IPS-20b (cell line): ENCODE data around the gene MEGF9.

Source experiments
- H3K27ac ChIP-seq: one replicate; pipeline ENCODE4 v1.5.1; 2013; ENCODE audit warnings: low read length
- H3K27me3 ChIP-seq: 2 replicates; pipeline ENCODE4 v1.6.1; 2013; ENCODE audit warnings: mild to moderate bottlenecking, low read length, inconsistent platforms; ENCODE audit not compliant: insufficient read depth
- H3K36me3 ChIP-seq: 2 replicates; pipeline ENCODE4 v1.6.1; 2013; ENCODE audit warnings: low read depth, mild to moderate bottlenecking, inconsistent platforms, low read length, moderate library complexity; ENCODE audit not compliant: insufficient read depth
- H3K4me1 ChIP-seq: 2 replicates; pipeline ENCODE4 v1.6.1; 2013; ENCODE audit warnings: mild to moderate bottlenecking, control low read depth, inconsistent platforms, low read length, moderate library complexity; ENCODE audit not compliant: insufficient read depth
- H3K4me3 ChIP-seq: 2 replicates; pipeline ENCODE4 v1.5.1; 2013; ENCODE audit warnings: mild to moderate bottlenecking, low read length, inconsistent platforms
- H3K9ac ChIP-seq: 2 replicates; pipeline ENCODE4 v1.6.1; 2013; ENCODE audit warnings: low read depth, mild to moderate bottlenecking, inconsistent platforms, low read length, moderate library complexity
- H3K9me3 ChIP-seq: 2 replicates; pipeline ENCODE4 v1.6.1; 2013; ENCODE audit warnings: mild to moderate bottlenecking, low read depth, low read length, inconsistent platforms; ENCODE audit not compliant: insufficient read depth

MEGF9 gene

GRCh38 chr9:120574473-120574872 lies 139.8 kb downstream of the MEGF9 start:
- no peak overlapping the region for H3K4me3 ChIP-seq
- no peak overlapping the region for H3K27ac ChIP-seq
- H3K27me3 ChIP-seq: no peaks in the 10 kb centered on the region
- peaks cover 31% of the 10 kb centered on the region for H3K36me3 ChIP-seq
- H3K9ac ChIP-seq: no peak overlapping the region
- H3K4me1 ChIP-seq: no peaks in the 10 kb centered on the region
- H3K9me3 ChIP-seq: no peaks in the 10 kb centered on the region

GRCh38 chr9:120572472-120572871 lies 141.8 kb downstream of the MEGF9 start:
- H3K27ac ChIP-seq: no peak overlapping the region
- no peak overlapping the region for H3K9ac ChIP-seq
- no peak overlapping the region for H3K4me3 ChIP-seq
- H3K27me3 ChIP-seq: no peaks in the 10 kb centered on the region
- H3K9me3 ChIP-seq: no peaks in the 10 kb centered on the region
- H3K36me3 ChIP-seq: peaks cover 51% of the 10 kb centered on the region
- H3K4me1 ChIP-seq: no peaks in the 10 kb centered on the region

- no peak overlapping the region for H3K27ac ChIP-seq
- peaks cover 59% of the 10 kb centered on the region for H3K36me3 ChIP-seq
- no peaks in the 10 kb centered on the region for H3K4me1 ChIP-seq
- no peak overlapping the region for H3K4me3 ChIP-seq
- H3K9ac ChIP-seq: no peak overlapping the region
- no peaks in the 10 kb centered on the region for H3K9me3 ChIP-seq
- no peaks in the 10 kb centered on the region for H3K27me3 ChIP-seq
Measured at GRCh38 chr9:120571443-120572257, 142.6 kb downstream of the MEGF9 start.

- Histone ChIP-seq H3K9me3 (no peaks in the 10 kb centered on the region), H3K27me3 (no peaks in the 10 kb centered on the region), H3K4me3 (no peak overlapping the region), H3K27ac (no peak overlapping the region), H3K36me3 (peaks cover 72% of the 10 kb centered on the region), H3K9ac (no peak overlapping the region), H3K4me1 (no peaks in the 10 kb centered on the region)
Measured at GRCh38 chr9:120570296-120570695, 144.0 kb downstream of the MEGF9 start.

- Histone ChIP-seq H3K9me3 (no peaks in the 10 kb centered on the region), H3K9ac (no peak overlapping the region), H3K4me1 (no peaks in the 10 kb centered on the region), H3K4me3 (no peak overlapping the region), H3K36me3 (peaks cover 80% of the 10 kb centered on the region), H3K27ac (no peak overlapping the region), H3K27me3 (no peaks in the 10 kb centered on the region)
Measured at GRCh38 chr9:120569556-120569955, 144.7 kb downstream of the MEGF9 start.

DNA sequence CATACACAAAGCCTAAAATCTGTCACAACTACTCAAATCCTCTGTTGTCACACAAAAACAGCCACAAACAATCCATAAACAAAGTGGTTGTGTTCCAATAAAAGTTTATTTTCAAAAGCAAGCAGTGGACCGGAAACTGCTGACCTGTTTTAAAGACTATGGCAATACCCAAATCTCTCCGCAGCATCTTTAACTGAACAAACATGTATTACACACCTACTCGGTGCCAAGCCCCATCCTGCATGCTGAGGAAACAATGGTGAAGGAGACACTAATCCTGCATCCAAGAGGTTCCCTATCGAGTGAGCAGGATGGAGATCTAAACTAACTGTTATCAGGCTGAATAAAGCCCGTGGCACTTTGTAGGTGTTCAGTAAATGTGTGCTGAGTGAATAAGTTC lies 145.5 kb downstream of the MEGF9 start:
- H3K9me3 ChIP-seq: no peaks in the 10 kb centered on the region
- no peaks in the 10 kb centered on the region for H3K27me3 ChIP-seq
- peaks cover 81% of the 10 kb centered on the region for H3K36me3 ChIP-seq

GRCh38 chr9:120567874-120568273 lies 146.4 kb downstream of the MEGF9 start:
- H3K36me3 ChIP-seq: peaks cover 90% of the 10 kb centered on the region
- no peak overlapping the region for H3K9ac ChIP-seq
- H3K27ac ChIP-seq: no peak overlapping the region
- no peaks in the 10 kb centered on the region for H3K4me1 ChIP-seq
- no peaks in the 10 kb centered on the region for H3K9me3 ChIP-seq
- no peak overlapping the region for H3K4me3 ChIP-seq
- no peaks in the 10 kb centered on the region for H3K27me3 ChIP-seq

More for the DNA sequence above, 145.5 kb downstream of the MEGF9 start:
- Histone ChIP-seq H3K4me3 (no peak overlapping the region), H3K9ac (no peak overlapping the region), H3K27ac (no peak overlapping the region), H3K4me1 (no peaks in the 10 kb centered on the region)

GRCh38 chr9:120567081-120567480 lies 147.2 kb downstream of the MEGF9 start:
- Histone ChIP-seq H3K9ac (no peak overlapping the region), H3K4me1 (no peaks in the 10 kb centered on the region), H3K27ac (no peak overlapping the region), H3K4me3 (no peak overlapping the region), H3K36me3 (peaks cover 91% of the 10 kb centered on the region), H3K9me3 (no peaks in the 10 kb centered on the region), H3K27me3 (no peaks in the 10 kb centered on the region)

DNA sequence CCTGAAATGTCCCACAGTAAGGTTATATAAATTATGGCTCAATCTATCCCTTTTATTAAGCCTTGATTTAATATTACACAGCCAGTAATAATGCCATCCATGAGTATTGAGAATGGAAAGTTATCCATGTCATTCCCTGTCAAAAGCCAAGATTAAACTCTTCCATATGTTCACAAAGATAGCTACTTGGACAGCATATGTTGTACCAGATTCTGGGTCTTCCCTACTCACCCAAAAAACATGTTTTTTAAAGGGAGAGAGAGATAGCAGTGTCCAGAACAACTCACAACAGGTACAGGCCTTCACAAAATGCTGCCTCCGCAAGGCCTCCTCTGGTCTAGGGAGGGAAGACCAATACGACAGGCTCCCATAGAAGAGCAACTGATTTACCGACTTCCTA lies 149.7 kb downstream of the MEGF9 start:
- Histone ChIP-seq H3K4me1 (no peaks in the 10 kb centered on the region), H3K36me3 (peaks cover 73% of the 10 kb centered on the region), H3K9ac (no peak overlapping the region), H3K27me3 (no peaks in the 10 kb centered on the region), H3K9me3 (no peaks in the 10 kb centered on the region), H3K4me3 (no peak overlapping the region), H3K27ac (no peak overlapping the region)

DNA sequence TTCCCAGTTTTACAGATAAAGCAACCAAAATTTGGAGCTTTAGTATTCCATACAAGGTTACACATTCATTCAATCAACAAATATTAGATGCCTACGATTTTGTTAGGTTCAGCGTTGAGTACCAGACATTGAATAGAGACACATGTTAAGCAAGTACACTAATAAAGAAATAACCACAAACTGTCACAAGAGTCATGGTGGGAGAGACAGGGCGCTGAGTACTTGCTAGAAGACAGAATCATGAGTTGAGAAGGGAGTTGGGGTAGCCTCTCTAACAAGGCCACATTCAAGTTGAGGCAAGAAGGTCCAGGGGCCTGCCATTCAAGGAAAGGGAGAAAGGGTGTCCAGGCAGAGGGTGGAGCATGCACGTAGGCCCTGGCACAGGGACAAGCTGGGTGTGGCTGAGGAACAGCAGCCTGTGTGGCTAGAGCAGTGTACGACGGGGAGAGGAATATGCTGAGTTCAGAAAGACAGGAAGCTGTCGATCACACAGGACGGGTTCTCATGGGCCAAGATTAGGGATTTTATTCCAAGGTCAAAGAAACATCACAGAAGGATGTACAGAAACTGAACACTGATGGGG lies 151.3 kb downstream of the MEGF9 start:
- Histone ChIP-seq H3K4me3 (no peak overlapping the region), H3K9me3 (no peaks in the 10 kb centered on the region), H3K4me1 (no peaks in the 10 kb centered on the region), H3K27me3 (no peaks in the 10 kb centered on the region), H3K36me3 (peaks cover 68% of the 10 kb centered on the region), H3K27ac (no peak overlapping the region), H3K9ac (no peak overlapping the region)

- Histone ChIP-seq H3K4me3 (no peak overlapping the region), H3K9ac (no peak overlapping the region), H3K4me1 (no peaks in the 10 kb centered on the region), H3K9me3 (no peaks in the 10 kb centered on the region), H3K36me3 (peaks cover 62% of the 10 kb centered on the region), H3K27me3 (no peaks in the 10 kb centered on the region), H3K27ac (no peak overlapping the region)
Measured at GRCh38 chr9:120561709-120562108, 152.6 kb downstream of the MEGF9 start.

DNA sequence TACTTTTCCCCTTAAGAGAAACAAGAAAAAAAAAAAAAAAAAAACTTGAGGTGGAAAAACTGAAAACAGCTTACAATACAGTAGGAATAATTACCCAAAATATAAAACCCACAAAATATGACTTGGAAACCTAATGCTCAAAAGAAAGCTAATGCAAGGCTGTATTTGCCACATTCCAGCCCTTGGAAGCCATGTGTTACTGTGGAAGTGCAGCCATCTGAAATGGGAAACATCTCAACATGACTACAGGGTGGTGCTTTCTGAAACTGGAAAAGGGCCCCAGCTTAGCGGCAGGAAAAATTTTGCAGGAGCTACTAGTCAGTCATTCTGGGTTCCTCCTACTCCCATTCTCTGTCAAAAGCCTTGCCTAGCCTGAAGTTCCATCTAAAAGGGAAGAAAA lies 154.7 kb downstream of the MEGF9 start:
- H3K36me3 ChIP-seq: peaks cover 51% of the 10 kb centered on the region

More for the DNA sequence above, 154.7 kb downstream of the MEGF9 start:
- Histone ChIP-seq H3K27me3 (no peaks in the 10 kb centered on the region), H3K4me1 (no peaks in the 10 kb centered on the region), H3K9ac (no peak overlapping the region), H3K27ac (no peak overlapping the region), H3K9me3 (no peaks in the 10 kb centered on the region), H3K4me3 (no peak overlapping the region)
